SW 1271 (cell line): ENCODE data around the gene GRIP1.
"Not testable (repeated sequence)": the region's sequence is repeated elsewhere in the genome, so short reads cannot be mapped to it uniquely, and the experiment has no call there.

Source experiments
- DNase-seq, 2 experiments: peaks; one replicate each; lab custom pipeline; 2025; lab: John Stamatoyannopoulos, UW

The GRIP1 gene

DNA sequence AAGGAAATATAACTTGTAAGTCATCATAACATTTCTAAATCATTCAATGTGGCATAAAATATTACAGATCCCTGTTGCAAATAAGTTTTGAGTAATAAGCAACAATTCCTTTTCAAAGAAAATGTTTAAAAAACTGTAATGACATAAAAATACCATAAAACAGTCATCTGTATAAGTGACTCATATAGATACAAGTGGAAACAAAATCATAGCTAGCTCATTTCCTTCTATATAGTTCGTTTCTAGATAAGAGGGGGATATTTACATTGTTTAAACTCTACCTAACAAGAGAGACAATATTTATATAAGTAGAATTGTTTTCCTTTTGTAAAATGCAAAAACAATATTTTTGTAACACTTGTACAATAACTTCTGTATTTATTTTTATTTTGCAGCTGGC is 148.9 kb downstream of the GRIP1 start:
- no peak for DNase-seq

DNA sequence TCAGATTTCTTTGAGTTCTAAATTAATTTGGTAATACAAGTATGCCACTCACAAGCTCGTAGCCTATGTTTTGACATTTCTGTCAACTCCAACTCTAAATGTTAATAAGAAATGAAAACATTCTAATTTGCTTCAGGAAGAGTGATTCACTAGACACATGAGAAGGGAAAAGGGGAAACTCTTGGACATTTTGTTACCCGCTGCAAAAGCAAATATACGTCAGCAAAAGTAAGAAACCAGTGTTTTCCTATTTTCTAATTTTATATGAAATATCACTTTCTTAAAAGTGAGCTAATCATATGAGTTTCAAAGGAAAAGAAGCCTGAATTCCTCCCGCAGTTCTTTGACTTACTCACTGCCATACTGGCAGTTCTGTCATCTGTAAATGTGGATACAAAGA is 162.3 kb downstream of the GRIP1 start:
- DNase-seq = no peak

DNA sequence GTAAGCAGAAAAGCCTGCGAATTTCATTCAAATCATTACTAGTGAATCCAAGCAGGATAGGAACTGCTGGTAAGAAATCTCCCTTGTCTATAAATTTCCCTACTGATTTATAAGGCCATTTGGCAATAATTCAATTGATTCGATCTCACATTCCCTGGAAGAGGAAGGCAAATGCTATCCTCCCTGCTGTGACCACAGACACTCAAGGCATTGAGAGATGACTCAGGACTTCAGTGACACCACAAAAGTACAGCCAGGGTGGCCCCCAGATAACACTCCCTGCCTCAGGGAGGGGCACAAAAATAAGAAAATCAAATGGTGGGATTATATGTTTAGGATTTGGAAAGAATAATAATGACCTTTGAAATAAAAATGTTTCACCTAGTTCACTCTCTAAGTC is 162.7 kb downstream of the GRIP1 start:
- no peak for DNase-seq

- DNase-seq = no peak
Measured at GRCh38 chr12:66514581-66514980, 164.3 kb downstream of the GRIP1 start.

GRCh38 chr12:66508025-66508424 is 170.9 kb downstream of the GRIP1 start:
- DNase-seq = no peak

GRCh38 chr12:66503746-66504145 is 175.1 kb downstream of the GRIP1 start:
- no peak for DNase-seq

- DNase-seq = no peak
Measured at GRCh38 chr12:66502911-66503310, 176.0 kb downstream of the GRIP1 start.

DNA sequence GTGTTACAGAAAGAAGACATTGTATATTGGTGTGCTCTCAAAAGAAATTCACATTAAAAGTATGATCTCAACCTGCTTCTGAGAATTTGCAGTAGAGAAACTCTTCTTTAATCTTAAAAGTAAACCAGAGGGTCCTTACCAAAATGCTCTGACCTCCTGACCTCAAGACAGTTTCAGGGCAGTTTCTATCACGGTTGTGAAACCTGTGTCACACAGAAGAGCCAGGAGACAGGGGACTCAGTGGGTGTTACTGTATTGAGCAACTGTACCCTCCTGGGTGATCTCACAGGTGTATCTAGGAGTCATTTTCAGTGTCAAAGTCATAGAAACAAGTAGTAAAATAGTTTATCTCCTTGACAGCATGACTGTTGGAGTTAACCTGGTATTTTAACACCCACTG is 178.0 kb downstream of the GRIP1 start:
- no peak for DNase-seq

DNA sequence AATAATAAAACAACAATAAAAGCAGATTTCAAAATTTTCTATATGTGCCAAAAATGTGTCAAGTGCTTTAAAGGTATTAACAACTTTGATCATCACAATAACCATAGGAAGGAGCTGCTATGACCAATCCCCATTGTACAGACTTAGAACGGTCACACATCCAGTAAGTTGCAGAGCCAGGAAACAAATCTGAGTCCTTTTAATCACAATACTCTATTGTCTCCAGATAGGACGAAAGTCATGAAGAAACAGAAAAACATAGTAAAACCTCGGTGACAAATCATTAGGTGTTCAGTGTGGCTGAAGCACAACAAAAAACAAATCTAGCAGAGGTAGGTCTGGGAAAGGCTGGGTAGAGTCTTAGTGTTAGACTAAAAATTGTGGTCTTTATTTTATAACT is 178.8 kb downstream of the GRIP1 start:
- no peak for DNase-seq

- no peak for DNase-seq
Measured at GRCh38 chr12:66499000-66499399, 179.9 kb downstream of the GRIP1 start.

GRCh38 chr12:66498059-66498458 is 180.8 kb downstream of the GRIP1 start:
- not testable (repeated sequence) for DNase-seq

GRCh38 chr12:66497008-66497897 is 181.6 kb downstream of the GRIP1 start:
- DNase-seq = no peak

DNA sequence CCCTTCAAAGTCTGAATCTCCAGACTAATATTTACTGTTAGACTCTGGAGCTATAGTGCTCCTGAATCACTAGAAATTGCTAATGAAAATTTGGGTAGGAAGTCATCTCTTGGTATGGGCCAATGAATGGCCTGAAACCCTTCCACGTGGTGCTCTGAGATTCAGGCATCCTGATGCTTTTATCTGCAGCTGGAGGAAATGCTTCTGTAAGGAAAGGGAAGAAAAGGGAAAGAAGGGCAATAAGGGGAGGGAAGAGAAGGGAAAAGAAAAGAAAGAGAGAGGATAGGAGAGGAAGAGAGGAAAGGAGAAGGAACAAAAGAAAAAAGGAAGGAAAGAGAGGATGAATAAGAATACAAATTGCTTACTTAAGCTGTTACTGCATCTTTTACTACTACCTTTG is 182.3 kb downstream of the GRIP1 start:
- DNase-seq = no peak

DNA sequence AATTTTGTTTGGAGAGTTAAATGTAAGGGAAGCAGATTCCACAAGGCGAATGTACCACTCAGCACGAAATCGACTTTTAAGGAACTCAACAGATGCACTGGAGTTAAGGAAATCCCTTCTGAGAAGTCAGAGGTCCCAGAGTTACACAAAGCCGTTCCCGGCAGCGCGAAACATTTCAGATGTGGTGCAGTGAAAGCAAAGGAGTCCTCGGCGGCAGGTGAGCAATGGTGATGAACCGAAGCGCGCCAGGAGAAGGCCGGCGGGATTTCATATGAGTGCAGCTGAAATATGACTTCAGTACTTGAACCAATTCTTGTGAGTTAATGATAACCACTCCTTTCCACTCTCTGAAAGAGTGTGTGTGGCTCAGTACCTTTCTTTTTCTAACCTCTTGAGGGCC is 183.2 kb downstream of the GRIP1 start:
- no peak for DNase-seq

GRCh38 chr12:66493819-66494218 is 185.1 kb downstream of the GRIP1 start:
- no peak for DNase-seq

GRCh38 chr12:66491853-66492252 is 187.0 kb downstream of the GRIP1 start:
- no peak for DNase-seq

DNA sequence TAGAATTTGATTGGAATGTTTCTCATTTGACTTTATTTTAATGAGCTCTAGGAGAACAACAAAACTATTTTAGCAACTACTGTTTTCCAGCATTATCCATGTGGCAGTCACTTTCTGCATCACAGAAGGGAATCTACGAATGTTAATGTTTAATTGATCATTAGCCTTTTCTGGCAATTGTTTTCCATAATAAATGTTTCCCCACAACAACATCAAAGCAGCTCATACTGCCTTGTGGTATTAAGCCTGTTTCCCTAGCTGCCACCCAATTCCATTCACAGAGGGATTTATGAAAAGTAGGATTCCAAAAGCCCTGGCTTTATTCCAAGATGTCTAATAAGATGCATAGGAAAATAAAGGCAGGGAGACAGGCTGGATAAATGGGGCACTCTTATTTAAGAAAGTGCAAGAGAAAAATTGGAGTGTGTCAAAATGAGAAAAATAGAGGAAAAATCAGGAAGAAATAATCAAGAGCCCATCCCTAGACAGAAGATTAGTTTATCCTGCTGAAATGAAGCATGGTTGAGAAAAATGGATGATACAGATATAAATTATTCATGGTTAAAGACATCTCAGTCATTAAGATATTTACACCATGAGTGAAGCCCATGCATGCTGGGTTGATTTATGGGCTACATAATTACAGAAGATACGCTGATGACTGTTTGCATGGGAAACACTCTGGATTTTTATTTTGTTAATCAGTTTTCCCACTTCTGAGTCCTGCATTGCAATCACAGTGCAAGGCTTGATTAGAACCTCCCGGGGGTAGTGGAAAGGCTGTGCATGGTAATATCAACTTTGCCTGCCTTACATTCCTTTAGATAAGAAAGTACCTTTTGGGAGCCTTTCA is 196.3 kb downstream of the GRIP1 start:
- DNase-seq = no peak

GRCh38 chr12:66467932-66468331 is 210.9 kb downstream of the GRIP1 start:
- DNase-seq = peak in 1 of 2 experiments; percentile 5

GRCh38 chr12:66461331-66461730 is 217.5 kb downstream of the GRIP1 start:
- DNase-seq = no peak

- no peak for DNase-seq
Measured at GRCh38 chr12:66459944-66460482, 218.9 kb downstream of the GRIP1 start.

- DNase-seq = no peak
Measured at GRCh38 chr12:66456612-66457011, 222.3 kb downstream of the GRIP1 start.

DNA sequence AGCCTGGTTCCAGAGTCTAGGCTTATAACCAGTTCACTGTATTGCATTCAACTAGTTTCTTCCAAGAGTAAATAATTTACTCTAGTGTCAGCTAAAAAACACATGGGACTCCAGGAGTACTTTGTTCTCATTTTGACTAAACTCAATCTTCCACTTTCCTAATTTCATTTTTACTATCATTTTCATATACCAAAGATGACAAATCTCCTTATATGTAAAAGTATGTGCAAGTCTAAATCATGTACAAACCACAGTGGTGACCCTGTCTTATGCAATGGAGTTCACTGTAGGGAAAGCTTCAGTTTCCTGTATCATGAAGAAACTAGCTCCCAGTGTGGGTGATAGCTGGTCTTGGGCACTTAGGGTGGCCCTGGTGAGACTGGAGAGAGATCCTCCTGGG is 225.0 kb downstream of the GRIP1 start:
- DNase-seq = no peak

DNA sequence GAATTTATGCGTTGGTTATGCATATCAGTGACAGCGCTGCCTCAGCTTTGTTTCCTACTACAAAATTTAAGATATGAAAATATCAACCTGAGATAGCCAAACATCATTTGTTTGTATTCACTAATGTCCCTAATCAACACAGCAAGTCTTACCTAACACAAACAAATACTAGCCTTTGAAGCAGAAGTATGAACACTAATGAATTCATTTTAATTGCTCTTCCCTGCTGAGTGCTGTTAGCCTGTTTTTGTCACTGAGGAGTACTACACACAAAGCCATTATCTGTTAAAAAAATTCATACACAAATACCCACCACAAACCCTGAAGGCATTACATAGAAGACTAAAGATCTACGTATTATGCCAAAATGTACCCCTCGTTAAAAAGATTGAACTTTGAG is 225.8 kb downstream of the GRIP1 start:
- DNase-seq = no peak
